Lower leg skin (tissue), 3 donors: ENCODE results near the gene RNF168.

ENCODE experiments used
- POLR2A ChIP-seq, 2 donors: fragments of 450-650 bp; IDR thresholded peaks; one replicate each; pipeline ENCODE4 v1.6.1; 2016 to 2017; ENCODE audit warnings: antibody characterized with exemption in 2 of 2, mild to moderate bottlenecking in 1 of 2, moderate library complexity in 1 of 2
- TF ChIP-seq, protein P1 (sequence below), 3 donors: fragments of 450-650 bp; IDR thresholded peaks; one replicate each; pipeline ENCODE4 v1.5.1; 2016; ENCODE audit warnings: antibody characterized with exemption in 3 of 3, mild to moderate bottlenecking in 3 of 3, moderate library complexity in 2 of 3

DNA sequence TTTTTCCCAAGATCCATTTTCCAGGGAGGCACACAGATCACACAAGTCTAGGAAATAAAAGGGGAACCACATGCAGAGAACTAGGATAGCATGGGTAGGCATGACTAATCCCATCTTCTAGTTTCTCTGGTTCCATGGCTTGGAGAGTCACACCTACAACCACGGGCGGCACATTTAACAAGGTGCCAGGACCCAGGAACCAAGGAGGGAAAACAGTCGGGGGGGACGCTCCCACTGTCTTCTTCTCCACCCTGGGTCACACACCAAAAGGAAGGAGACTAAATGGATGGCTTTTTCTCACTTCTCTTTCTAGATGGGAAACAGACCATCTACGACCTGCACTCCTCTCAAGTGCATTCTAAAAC, 16.1 kb upstream of the RNF168 start:
- TF ChIP-seq, protein P1, sequence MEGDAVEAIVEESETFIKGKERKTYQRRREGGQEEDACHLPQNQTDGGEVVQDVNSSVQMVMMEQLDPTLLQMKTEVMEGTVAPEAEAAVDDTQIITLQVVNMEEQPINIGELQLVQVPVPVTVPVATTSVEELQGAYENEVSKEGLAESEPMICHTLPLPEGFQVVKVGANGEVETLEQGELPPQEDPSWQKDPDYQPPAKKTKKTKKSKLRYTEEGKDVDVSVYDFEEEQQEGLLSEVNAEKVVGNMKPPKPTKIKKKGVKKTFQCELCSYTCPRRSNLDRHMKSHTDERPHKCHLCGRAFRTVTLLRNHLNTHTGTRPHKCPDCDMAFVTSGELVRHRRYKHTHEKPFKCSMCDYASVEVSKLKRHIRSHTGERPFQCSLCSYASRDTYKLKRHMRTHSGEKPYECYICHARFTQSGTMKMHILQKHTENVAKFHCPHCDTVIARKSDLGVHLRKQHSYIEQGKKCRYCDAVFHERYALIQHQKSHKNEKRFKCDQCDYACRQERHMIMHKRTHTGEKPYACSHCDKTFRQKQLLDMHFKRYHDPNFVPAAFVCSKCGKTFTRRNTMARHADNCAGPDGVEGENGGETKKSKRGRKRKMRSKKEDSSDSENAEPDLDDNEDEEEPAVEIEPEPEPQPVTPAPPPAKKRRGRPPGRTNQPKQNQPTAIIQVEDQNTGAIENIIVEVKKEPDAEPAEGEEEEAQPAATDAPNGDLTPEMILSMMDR (IDR thresholded peaks at IDR 0.05) = no peak
- no peak for TF ChIP-seq POLR2A (IDR thresholded peaks at IDR 0.05)
